Central memory CD4-positive, alpha-beta T cell (primary cell): ENCODE results near the gene ELAVL2.

Experiments
- DNase-seq: peaks from one replicate; pipeline ENCODE4 v3.0.0; 2022
- total RNA-seq, 3 experiments: gene quantifications; one replicate each; lab custom pipeline; 2026; lab: John Stamatoyannopoulos, UW

Gene ELAVL2
- 0 reads per million in 3 experiments for total RNA-seq

DNA sequence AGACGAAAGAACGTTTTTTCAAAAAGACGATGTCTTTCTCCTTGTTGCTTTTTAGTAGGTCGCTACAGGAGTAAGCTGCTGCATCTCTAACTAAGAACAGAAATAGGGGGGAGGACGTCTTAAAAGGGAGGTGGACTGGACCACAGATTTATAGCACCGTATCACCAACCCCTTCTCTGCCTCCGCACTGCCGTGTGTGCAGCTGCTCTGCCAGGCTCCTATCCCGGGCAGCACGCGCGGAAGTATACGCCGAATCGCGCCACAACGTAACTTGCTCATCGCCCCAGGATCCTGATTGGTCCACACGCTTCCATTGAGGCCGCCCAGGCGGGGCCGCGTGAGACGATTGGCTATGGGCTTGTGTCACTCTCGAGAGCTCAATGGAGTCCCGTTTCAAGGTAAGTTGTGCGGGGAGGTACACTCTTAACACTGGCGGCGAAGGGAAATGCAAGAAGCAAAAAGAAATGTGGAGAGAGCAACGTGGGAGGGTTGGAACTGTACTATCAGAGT, at the start of gene ELAVL2:
Gene ELAVL2, minus strand, starts transcription at position 121 of the 510 bp plus-strand sequence. CDS start 64,006 bp downstream, outside the sequence.
- DNase-seq: peak; percentile 32

DNA sequence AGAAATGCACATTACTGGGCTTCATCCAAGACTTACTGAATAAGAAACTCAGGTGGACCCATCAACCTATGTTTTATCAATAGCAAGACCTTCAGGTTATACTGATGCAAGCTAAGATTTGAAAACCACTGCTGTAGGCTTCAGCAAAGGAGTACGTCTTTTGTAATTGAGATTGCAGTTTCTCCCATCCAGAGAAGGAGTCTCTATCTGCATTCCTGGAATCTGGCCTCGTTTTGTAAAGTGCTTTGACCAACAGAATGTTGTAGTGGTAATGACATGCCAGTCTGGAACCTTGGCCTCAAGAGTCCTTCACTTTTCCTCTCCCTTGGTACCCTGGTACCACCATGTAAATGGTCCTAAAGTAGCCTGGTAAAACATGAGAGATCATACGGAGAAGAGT, 32.2 kb upstream of the ELAVL2 start:
- no peak for DNase-seq

DNA sequence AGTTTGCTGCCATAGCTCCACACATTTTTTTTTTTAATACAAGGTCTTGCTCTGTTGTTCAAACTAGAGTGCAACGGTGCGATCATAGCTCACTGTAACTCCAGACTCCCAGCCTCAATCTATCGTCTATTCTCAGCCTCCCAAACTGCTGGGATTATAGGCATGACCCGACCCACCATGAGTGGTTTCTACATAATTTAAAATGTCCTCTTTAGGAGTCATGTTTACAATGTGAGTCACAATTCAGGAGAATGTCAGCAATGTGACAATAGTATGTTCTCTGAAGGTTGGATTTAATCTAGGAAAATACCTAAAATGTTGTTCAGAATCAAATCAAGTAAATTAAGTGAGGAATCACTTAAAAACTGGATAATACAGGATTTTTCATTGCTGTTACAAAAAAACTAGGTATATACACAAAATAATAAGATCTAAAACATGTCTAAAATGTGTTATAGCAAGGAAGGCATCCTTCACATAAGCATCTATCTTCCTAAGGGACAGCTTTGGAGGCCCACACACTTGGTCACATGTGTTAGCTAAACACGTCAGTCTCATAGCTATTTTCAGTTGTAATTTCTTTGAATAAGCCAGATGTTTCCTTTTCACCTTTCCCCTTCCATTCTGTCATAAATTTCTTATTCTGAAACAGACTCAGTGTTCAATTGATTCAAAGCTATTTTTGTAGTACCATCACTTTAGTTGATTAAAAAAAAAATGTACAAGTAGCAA, 30.0 kb upstream of the ELAVL2 start:
- no peak for DNase-seq

DNA sequence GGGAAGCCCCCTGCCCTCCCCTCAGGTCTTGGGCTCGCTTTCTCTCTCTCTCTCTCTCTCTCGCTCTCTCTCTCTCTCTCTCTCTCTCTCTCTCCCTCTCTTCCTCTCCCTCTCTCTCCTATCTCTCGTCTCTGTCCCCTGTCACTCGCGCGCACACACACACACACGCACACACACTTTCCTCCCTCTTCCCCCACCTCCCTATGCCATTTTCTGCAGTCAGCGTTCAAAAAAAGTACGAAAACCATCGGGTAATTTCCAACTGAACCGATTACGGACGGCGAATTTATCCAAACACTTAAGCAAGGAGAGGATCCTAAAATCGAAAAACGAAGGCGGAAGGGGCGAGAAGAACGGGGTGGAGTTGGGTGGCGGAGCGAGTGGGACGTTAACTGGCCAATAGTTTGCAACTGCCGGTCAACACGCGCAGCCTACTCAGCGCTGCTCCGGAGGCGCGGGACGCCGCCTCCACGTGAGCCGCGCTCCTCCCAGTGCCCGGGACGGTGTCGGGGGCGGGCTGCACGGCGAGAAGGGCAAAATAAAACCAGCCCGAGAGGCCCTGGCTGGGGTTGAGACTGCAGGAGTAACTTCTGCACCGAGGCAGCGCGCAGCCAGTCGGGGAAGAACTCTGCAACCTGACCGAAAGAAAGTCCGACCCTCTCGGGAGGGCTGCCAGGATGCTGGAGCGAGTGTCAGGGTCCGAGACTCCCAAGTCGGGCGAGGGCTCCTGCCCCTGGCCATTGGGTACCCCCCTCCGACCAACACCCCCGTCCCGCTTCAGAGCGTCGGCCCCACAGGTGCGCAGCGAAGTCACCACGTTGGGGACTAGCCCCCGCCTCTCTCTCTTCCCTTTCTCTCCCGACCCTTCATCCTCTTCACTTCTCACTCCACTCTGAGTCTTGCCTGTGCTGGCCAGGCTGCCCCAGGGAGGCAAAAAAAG, 24.9 kb upstream of the ELAVL2 start:
- no peak for DNase-seq

DNA sequence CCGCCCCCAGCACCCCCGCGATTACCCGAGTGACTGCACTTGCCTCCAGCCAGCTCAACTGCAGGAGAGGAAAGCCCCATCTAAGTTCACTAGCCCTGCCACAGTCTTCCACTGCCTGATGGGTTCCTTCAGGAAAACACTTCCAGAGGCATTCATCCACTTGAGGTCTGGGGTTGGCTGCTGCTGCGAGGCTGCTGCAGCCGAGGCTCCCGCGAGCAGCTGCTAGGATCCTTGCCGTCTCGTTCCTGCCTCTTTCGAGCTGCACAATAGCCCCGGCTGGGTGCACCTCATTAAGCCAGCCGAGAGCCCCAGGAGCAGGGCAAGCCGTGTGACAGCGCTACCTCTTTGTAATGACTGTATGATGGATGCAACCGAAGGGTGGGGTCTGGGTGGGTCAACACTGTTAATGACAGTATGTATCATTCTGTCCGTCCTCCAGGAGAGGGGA, 24.2 kb upstream of the ELAVL2 start:
- DNase-seq: no peak

DNA sequence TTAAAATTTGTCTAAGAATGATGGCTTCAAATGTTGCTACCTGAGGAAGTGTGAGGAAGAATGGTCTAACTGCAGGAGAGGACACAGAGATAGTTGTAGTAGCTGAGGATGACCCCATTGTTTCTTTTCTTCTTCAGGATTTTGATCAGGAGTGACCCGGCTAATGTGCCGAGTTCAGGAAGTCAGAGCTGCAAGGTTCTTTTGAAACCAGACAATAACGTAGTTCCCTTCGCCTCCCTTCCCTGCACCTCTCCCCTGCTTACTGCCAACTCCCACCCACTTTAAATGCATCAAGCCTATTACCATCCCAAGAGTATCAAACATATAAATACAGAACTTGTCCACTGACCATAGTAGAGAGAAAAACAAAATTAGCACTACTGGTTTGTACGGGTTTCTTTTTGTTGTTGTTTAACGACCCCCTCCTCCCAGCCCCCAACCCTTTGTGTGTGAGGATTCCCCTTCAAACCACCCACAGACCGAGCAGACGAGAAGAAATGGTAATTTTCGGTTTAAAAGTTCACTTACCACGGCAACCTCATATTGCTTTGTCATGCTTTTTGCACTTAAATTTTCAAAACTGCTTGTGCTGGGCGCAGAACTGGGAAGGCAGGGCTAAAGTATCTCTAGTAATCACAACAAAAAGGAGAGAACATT, 23.5 kb upstream of the ELAVL2 start:
- DNase-seq: no peak

DNA sequence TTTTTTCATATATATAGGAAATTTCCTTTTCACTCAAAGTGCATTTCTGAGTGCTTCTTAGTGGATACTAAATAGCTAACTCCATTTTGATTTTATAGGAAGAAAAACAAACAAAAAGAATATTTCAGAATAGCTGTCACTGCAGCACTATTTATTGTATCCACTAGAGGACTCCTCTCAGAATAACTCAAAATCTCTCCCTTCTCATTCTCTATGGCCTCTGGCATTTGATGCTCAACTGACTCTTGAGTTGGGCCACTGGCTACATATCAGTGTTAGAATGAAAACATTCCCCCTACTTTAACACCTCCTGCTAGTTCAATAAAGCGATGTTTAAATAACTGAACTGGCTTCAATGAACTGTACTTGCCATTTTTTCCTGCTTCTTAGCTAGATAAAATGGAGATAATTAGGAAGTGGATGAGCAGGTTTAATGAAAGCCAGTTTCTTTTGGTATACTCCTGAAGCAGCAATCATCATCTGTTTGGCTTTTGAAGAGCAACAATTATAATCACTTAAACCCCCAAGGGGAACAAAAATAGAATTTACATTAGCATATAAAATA, 16.6 kb upstream of the ELAVL2 start:
- no peak for DNase-seq

DNA sequence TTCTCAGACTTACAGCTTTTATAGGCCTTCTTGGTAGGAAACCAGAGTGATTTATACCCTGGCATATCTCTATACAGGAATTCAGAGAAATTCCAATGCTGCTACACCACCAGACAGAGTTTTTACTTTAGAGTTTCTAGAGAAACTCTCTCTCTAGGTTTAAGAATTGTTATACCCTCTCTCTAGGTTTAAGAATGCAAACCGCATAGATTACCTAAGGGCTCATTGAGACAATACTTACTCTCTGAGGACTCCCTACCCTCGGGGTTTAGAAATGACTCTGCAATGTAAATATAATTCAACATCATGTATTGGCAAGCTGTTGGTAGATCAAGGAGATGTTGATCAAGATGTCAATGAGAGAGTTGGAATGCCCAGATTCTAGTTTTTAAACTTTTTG, 15.3 kb upstream of the ELAVL2 start:
- no peak for DNase-seq

DNA sequence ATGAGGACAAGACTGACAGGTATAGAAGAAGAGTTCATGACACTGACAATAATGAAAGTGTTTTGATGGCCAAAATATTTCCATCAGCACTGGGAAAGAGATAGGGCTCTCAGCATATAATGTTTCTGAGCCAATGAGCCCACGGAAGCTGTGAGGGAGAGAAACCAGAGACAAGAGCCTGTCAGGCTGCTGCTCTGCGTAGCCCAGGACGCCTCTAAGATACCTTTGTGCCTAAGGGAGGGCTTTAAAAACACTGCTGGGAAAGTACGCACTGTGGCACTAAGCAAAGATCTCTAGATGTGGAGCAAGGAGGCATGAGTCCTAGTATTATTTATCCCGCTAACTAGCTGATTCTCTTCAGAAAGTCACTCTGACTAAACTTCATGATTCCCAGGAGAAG, 11.0 kb upstream of the ELAVL2 start:
- DNase-seq: no peak

DNA sequence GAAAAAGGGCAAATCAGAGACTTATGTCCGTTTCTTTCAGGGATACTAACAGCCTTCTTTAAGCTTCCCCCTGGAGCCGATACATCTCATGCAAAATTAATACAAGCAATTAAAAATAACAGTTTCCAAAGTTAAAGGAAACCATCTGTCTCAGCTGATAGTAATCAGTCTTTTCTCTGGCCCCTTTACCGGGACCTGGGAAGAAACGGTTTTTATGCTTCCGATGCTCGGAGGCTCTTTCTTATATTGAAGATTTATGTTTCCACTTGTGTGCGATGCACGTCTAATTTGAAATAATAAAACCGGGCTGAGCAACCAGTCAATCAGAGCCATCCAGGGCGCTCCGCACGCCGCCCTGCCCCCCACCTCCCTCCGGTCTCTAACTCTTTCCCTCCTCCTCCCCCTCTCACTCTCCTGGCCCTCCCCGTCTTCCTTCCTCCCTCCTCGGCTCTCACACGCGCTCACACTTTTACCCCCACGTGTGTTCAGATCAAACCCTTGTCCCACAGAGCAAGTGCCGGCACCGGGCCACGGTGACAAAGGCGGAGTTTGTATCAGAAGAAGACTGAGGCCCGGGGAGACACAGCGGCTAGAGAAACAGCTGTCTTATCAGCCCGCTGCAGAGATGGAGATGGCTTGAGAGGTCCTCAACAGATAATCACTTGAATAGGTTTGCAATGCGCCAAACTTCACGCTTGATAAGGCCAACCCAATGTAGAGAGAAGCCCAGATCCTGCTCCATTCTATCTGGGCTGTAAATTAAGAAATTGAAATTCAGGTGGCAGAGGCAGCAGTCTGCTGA, 5.1 kb upstream of the ELAVL2 start:
- DNase-seq: no peak

DNA sequence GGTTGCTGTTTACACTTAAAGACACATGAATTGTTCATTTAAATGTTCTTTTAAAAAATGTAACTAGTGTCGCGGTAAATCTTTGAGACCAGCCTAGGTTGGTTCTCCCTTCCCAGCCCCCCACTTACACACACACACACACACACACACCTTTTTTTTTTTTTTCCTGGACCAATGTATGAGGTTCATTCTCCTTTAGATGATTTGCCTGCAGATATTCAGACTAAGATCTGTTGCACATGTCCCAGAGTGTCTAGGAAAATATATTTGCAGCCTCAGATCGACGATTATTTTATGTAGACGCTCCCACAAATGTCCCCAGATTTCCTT, 4.4 kb upstream of the ELAVL2 start:
- no peak for DNase-seq

DNA sequence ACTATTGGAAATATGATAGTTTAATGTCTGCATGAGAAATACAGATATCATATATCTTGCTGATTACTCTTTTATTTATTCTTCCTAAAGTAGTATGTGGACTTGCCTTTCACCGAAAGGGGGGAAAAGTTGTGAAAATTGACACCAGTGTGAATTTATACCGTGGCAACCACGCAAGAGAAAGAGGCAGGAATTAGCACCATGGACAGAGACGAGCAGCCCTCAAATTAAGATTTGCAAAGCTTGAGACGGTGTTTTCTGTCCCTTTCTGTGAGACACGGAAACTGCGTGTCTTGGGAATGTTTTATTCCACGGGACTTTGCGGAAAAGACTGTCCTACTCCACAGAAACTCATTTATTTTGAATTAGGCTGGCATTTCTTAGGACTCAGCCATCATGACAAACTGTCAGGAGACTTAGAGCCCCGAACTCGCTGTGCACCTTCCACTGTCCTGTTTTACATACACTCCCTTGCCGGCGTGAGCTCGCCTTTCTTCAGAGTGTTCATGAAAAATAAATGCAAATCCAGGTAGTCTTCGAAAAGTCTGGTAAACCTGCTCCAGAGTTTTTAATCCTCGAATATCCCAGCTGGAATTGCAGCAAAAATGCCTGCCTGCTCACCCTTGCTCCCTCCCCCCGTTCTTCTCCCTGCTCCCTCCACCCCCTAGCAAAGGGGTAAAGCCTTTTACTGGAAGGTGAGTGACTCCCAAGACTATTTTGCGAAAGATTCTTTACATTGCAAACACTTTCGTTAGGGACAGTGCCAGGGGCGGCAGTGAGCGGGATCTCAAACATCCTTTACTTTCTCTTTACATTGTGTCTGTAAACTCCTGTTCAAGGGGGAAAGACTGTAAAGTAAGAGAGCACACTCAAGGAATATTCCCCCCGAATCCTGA, 3.8 kb upstream of the ELAVL2 start:
- no peak for DNase-seq

DNA sequence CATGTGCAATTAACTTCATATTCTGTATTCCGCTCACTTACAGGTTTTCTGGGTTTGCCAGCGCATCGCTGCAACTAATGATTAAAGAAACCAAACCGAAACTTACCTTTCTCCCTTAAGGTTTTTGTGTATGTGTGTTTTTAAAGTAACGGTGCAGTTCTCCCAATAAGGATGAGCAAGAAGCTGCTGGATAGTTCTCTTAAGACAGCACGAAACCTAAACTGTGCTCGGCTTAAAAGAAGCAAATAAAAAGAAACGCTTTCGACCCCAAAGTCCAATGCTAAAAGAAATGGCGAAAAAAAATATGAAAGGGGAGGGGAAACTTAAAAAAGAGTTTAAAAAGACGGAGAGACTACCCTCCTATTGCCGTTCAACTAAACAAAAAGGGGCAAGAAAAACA, 340 bp downstream of the ELAVL2 start:
- DNase-seq: no peak

DNA sequence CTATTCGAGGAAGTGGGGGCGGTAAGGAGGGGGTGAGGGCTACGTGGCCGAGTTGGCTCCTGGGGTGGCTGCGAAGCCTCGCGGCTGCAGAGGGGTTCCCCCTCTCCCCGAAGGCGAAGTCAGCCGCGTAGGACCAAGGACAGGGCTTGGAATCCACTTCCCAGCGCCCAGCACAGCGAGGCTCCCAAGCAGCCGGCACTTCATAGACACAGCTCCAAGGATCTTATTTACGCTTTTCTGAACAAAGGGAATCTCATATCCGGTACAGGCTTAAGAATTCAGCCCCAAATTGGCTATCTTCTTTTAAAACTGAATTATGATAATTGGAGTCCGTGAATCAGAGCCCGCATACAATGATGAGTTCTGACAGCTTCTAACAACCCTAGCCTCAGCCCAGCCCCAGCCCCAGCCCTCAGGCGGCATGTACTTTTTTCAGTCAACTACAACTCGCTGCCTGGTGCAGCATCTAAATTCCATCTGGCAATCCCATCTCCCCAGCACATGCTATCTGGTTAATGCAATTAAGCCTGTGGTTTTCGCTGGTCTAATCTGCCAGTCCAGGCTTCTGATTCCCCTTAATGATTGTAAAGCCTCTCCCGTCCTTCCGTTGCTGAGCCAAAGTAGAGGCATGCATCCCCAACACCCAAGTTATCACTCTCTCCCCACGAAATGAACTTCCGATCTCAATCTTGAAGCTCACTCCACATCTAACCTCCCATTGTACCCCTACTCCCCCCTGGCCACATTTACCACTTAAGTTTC, 1.0 kb downstream of the ELAVL2 start:
- DNase-seq: no peak

DNA sequence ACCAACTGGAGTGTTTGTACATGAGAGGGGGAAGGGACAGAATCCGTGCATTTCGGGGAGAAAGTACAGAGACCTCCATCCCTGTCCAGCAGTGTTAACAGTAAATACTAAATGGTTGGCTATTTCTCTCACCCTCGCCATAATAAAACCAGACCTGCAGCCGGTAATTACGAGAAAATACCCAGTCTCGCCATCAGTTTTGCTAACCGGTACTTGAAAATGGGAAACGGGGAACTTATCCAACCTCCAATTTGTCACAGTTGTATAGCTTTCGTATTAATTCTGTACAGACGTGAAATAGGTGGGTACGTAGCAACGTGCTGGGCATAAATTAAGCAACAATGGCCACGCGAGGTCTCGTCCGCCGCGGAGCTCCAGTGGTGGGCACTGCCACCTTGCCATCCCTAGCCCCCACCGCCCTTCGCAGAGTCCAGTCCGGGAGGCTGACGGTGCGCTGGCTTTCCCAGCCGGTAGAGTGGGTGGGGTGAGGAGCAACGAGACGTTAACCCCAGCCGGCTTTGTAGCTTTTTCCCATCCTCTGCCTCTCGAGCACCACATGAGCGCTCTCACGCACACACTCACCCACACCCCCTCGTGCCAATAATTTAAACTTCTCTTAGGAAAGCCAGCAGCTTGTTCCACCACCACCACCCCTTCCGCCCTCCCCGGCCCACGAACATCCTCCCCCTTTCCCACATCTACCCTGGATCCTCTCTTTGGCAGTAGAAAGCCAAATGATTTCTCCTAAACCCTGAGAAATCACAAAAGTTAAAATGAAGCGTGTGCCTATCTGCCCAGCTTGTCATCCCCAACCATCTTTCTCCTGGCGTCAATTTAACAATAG, 1.8 kb downstream of the ELAVL2 start:
- no peak for DNase-seq

DNA sequence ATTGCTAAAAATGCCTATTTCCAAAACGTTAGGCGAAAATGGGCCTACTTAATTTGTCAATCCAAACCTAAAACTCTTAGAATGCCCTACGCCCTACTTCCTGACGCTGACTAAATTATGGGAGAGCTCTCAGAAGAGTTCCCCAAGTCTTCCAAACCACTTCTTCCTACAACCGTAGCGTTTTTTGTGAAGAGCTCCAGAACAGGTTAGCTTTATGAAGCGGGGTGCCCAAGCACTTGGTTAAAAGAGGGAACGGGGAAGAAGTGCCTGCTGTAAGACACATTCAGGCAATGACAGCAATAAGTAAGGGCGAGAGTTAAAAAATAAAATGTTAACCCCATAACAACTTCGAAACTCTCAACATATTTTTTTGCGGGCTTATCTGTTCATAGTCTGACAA, 2.8 kb downstream of the ELAVL2 start:
- no peak for DNase-seq

DNA sequence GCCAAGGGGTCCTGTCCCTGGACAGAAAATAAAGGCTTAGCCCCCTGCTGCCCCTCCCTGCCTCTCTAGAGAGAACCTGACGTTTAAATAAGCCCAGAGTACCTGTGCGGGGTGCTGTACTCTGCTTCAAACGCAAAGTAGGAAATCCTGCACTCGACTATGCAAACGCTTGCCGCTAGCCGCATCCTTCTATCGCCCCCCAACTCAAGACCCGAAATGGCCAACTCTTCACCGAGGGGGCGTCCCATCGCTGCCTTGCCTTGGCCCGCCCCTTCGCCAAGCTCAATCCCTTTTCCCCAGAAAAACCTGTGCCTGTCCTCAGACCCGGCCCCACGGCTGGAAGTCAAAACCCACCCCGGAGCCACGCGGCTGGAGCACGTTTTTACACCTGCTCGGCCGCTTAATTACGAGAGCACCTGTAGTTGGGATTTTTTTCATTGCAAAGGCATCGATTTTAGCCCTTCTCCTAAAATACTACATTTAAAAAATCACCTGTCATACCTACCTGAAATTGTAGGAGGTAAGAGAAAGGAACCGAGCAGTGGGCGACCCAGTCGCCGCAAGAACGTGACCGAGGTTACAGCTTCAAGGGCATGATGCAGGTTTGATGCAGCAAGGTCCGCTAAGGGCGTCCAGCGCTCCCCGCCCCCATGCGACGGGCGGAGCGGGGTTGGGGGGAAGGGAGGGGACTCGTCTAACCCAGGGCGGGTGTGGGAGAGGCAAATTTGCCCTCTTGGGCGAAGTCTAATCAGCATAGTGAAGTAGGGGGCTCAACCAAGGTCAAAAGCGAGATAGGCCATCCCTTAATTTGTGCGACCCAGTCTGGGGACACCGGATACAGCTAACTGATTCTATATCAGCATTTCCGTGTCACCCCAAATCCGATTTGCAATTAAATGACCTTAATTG, 3.5 kb downstream of the ELAVL2 start:
- no peak for DNase-seq
